SHP77 (cell line): Measurements from ENCODE around the gene TNFSF11.

Experiments
- DNase-seq, 2 experiments: peaks; one replicate each; lab custom pipeline; 2025; lab: John Stamatoyannopoulos, UW

The TNFSF11 gene

DNA sequence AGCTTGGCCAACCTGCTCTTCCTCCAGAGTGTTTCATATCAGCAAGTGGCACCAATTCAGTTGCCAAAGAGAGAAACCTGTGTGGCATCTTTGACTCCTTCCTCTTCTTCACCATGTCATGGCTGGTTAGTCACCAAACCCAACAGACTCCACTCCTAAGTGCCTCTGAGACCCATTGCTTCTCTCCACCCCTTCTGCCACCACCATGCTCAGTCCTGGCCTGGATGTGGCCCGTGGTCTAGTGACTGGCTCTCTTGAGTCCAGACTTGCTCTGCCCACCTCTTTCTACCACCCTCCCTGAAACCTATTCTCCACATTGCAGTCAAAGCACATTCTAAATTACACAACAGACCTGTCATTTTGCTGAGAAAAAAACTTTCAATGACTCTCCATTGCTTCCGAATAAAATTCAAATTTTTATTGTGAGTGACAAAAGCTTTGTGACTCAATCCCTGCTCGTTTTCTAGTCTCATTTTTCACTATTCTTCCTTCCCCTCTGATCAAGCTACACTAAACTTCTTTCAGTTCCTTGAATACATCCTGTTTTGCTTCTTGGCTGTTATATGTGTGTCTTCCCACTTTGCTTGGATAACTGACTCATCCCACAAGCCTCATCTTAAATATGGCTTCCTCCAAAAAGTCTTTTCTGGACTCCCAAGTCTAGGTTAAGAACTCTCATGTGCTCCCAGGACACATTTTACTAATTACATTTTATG lies 12.0 kb upstream of the TNFSF11 start:
- DNase-seq = no peak

DNA sequence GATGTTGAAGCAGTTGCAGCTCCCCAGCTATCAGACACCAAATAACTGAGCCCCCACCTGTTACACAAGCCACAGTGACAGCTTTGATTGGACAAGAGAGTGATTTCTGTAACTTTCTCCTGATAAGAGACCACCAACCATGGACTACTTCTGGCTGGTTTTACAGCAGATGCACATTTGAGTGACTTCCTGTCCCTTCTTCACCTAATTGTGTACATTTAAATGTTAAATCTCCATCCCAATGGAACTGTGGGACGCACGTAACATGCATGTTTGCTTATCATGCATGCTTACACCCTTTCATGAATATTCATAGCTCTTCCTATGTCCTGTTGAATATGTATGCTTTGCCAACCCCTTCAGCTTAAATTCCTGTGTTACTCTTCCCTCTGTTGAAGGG lies 6.0 kb upstream of the TNFSF11 start:
- DNase-seq = no peak

DNA sequence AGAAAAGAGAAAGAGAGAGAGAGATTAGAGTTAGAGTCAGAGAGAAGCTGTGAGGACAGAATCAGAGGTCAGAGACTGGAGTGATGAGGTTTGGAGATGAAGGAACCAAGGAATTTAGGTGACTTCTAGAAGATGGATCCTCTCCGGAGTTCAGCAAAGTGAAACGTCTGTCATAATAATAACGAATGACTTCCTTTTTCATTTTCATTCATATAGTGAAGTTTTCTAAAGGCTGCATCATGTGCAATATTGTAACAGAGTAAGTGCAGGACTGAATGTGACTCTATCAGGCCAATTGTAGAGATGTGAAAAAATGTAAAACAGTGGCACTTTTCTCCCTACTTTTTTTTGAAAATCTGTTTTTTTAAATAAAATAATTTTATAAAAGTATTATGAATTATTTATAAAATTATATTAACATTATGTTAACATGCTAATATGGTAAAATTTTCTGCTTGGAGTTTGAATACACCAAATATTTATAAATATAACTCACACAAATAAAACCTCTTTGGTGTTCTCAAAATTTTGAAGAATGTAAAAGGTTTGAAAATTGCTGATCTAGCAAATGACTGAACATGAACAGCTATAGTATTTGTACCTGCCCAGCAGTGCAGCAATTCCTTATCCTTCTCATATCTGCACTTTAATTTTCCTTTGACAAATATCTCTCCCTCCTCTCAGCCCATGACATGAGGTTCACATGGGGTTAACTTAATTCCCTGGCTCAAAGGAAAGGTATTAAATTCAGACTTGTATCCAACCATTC lies 4.2 kb upstream of the TNFSF11 start:
- no peak for DNase-seq

DNA sequence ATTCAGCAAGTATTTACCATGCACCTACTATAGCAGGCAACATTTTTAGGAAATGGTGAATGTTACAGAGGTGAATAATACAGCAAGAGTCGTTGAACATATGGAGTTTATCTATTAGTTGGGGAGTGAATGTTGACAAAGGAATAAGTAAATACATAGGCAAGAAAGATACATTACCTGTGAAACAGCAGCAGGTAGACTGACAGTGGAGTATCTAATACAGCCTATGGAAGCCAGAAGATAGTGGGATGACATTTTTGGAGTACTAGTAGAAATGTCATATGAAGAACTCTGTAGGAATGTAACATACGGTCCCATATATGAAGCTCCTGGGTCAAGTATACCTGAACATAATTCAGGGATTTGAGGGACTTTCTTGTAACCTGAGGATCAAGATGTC lies 2.1 kb upstream of the TNFSF11 start:
- DNase-seq = no peak

DNA sequence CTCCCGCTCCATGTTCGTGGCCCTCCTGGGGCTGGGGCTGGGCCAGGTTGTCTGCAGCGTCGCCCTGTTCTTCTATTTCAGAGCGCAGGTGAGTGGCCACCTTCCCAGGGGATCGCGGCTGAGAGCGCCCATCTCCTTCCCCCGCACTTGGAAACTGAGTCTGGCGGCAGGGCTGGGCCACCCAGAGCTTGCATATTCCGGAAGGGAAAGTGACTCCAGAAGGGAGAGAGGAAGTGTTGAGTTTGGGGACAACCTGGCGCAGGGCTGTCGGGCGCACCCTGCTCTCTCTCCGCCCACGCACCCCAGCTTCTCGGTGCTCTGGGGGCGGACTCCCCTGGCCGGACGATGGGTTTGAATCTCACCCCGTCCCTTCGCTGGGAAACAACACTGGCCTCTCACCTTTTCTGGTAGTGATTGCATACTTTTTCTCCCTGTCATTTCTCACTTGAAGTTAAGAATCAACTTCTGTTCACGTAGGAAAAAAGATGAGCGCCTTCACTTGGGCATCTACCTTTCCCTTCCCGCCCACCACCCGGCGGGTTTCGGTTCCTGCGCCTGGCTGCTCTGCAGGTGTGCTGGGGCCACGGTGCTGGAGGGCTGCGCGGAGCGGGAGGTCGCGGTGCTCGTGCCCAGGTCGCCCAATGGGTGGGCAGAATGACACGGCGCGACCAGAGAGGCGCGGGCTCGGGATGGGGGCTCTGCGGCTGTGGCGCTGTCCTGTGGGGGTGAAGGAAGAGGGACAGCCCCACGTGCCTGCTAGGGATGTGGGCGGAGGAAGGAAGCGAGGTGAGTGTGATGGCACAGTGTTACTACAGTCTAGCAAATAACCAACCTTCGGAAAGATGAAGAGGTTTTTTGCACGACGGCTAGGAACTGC lies 721 bp downstream of the TNFSF11 start:
- no peak for DNase-seq

DNA sequence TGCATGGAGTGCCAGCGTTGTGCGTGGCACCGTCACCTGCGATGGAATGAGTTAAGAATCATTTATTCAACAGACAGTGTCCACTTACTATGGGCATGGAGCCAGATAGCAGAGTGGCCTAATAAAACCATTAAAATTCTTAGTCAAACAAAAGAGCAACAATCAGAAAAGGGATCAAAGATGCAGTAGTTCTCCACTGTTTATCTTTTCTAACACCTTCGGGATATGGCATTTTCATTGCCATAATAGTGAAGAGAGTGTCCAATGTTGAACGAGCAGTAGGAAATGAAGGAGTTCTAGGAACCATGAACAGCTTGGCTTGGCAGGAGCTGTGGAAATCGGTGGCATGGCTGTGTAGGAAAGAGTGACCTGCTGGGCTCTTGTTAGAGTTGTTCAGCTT lies 2.0 kb downstream of the TNFSF11 start:
- no peak for DNase-seq

DNA sequence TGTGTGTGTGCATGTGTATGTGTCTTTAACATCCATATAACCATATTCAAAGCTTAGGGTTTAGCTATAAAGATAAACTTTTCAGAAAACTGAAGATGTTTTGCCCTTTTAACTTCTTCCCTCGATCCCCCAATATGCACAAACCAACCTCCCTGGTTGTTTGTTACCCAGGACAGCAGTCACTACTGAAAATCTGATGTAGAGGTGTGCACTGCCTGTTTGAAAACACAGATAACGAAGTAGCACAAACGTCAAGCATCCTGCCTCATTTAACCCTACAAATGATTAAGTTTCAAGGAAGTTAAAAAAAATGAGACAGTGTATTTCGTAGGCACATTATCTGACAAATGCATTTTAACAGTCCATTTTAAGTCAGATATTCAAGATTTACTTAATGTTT lies 3.6 kb downstream of the TNFSF11 start:
- no peak for DNase-seq

DNA sequence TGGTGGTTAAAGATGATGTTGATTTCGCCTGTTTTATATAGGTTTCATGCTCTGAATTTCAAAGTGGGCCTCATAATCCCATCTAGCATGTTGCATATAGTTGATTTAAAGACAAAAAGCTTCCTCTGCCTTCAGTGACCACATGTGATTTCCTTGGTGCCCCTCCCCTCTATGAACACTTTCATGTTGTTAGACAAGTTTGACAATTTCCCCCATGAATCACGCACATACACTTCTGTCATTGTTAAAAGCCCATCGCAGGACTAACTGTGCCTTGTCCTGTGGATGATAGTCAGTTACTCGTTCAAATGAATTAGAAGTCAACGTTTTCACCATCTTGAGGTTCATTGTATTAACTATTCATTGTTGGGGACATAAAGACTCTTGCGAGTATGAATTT lies 6.7 kb downstream of the TNFSF11 start:
- no peak for DNase-seq

DNA sequence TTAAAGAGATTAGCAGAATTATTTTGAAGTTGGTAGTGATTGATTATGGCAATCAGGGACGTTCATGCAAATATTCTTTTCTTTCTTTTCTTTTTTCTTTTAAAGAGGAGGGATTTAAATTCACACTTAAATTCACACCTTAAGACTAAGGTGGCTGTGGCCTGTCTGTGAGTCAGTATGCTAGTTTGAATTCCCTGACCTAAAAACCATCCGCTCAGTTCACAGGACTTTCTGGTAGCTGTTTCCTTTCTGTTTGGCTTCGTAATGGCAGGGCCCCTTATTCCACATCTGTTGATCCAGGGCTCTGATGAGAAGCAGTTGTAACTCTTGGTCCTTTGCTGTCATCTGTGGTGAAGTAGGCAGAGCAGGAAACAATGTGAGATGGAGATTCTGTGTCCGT lies 7.5 kb downstream of the TNFSF11 start:
- no peak for DNase-seq

DNA sequence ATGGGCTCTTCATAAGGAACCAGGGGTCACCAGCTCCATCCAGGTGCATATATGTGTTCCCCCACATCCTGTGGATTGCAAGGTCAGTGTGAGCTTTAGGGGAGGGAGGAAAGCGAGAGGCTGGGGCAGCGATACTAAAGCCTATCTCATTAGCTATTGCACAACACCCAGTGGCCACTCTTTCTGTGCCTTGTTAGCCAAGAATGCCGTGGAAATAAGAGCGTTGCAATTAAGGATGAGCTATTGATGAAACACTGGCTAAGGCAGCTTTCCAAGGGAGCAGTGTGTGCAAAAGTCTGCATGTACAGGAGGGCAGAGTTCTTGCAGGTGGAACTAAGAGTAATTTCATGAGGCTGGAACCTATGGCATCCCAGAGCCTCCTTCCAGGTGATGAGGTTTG lies 17.6 kb downstream of the TNFSF11 start:
- no peak for DNase-seq

DNA sequence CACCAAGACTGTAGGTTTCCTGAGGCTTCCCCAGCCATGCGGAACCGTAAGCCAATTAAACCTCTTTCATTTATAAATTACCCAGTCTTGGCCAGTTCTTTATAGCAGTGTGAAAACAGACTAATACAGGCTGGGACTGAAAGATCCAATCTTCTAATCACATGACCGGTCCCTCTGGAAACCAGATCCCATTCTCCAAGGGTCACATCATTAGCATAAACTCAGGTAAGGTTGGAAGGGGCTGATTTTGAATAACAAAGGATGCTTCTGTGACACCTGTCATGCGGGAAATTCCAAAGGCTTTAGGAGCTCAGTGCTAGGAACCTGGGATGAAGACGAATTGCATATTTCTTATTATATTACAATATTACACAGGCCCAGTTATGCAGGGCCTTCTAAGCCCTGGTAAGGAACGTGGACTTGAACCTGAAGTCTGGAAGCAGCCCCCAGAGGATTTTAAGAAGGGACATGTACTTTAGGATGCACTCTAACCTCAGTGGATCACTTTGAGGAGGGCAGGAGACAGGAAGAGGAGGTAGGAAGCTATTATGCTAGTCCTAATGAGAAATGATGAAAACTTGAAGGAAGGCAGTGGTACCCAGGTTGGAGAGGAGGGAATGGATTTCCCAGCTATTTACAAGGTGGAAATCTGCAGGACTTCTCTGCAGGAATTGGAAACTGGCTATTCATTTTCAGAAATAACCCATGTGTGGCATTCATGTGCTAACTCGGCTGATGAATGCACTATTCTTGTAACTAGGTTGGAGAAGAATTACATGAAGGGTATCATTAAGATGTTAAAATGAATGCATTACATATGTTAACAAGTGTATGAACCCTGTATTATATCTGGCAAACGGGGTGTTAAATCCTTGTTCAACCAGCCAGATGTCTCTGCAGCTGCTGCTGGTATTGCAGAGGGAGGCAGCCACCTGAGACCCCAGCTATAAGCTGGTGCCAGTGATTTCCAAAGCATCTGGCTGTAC lies 19.3 kb downstream of the TNFSF11 start:
- DNase-seq = no peak

DNA sequence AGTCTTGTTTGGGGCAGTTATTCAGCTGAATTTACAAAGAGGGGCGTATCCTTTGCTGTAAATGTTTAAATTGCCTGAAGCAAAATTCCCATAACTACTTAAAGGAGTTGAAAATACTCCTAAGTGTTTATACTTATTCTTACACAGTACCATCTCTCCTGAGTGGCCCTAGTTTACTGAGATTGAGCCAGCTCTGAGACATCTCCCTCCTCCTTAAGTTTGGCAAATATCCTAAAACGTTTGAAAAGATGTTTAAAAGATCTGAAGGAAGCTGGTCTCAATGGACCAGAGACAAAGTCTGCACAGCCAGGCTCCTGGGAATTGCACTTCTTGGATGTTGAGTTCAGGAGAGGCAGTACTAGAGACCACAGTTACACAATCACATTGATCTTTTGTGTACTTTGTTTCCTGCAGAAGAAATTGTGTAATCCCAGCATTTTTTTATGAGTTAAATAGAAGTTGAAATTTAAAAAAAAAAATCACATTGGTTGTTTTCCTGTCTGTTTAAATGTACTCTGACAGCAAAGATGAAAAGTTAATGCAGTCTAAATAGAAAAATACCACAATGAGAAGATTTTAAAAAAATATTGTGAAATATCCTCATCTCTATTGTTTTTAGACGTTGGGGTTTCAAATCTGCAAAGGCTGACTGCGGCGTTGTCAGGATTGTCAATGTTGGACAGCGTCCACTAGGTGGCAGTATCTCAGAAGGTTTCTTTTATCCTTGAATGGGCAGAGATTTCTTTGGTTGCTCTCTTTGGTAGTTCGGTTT lies 20.7 kb downstream of the TNFSF11 start:
- DNase-seq = peak; percentile 23 to 29

DNA sequence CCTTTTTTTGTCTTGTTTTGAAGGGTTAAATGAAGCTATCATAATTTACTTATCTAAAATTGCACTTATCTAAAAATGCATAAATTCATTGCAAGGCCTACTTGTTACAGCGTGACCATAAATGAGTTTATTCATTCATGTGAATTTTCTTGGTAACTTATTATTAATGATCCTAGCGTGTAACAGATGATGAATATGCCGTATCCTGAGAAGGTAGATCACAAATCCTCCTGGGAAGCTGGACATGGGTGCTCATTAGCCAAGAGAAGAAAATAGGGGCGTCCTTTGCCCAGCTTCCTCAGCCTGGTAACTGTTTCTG lies 21.3 kb downstream of the TNFSF11 start:
- no peak for DNase-seq

DNA sequence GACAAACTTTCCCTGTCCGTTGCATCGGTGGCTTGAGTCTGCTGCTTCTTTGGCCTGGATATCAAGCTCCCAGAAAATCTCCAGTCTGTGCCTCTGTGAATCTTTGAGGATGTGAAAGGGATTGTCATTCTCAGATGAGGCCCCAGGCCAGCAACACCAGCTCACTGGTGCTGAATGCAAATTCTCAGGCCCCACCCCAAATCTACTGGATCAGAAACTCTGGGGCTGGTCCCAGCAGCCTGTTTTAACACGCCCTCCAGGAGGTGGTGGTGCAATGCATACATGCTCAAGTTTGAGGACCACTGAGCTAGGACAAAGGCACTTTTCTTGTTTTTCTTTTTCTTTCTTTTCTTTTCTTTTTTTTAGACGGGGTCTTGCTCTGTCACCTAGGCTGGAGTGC lies 23.6 kb downstream of the TNFSF11 start:
- DNase-seq = no peak

DNA sequence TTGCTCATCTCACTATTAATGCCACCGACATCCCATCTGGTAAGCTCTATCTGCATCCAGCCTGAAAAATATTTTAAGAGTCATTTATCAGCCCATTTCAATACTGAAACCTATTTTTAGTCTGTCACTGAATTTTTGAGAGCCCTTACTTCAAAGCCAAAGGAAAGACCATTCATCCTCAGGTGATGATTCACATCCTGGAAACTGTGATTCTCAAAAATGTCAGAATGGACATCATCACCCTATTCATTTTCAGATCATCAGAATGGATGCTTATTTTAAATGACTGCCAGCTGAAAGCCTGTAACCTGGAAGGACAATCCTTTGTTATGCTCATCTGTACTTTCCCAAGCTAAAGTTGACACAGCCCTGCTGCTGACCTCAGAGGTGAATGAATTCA lies 27.0 kb downstream of the TNFSF11 start:
- no peak for DNase-seq

DNA sequence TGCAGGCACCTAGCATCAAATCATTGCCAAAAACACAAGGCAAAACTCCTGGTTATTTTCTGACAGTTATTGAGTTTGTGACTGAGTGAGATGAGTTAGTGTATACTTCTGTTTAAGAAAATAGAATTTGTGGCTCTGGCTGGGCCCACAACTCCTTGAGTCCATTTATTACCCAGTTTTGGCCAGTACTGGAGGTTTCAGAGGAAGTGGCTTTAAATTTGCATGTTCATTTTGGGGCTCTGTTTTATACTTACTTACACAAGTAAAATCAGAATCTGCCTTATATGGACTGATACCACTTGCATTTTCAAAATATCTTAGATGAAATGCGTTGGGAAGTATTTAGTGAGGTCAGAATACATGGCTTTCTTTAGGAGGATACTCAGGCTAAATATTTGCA lies 29.0 kb downstream of the TNFSF11 start:
- no peak for DNase-seq

DNA sequence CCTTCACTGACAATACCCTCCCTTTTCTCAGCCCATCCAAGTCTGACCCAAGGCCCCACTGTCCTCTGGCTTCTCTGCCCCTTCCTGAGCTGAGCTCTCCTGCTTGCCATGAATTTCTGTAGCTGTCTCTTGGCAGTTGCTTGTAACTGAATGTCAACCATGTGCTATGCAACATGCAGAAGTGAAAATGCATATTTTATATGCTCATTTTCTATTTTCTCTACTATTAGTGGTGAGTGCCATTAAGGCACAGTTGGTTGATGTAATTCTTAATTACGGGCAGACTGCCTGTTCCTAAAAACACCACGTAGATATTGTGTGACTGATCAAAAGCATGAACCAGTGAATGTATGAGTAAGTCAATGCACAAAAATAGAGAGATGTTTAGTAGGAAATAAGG lies 29.6 kb downstream of the TNFSF11 start:
- no peak for DNase-seq

DNA sequence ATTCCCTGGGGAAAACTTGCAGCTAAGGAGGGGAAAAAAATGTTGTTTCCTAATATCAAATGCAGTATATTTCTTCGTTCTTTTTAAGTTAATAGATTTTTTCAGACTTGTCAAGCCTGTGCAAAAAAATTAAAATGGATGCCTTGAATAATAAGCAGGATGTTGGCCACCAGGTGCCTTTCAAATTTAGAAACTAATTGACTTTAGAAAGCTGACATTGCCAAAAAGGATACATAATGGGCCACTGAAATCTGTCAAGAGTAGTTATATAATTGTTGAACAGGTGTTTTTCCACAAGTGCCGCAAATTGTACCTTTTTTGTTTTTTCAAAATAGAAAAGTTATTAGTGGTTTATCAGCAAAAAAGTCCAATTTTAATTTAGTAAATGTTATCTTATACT lies 33.6 kb downstream of the TNFSF11 start:
- DNase-seq = no peak

DNA sequence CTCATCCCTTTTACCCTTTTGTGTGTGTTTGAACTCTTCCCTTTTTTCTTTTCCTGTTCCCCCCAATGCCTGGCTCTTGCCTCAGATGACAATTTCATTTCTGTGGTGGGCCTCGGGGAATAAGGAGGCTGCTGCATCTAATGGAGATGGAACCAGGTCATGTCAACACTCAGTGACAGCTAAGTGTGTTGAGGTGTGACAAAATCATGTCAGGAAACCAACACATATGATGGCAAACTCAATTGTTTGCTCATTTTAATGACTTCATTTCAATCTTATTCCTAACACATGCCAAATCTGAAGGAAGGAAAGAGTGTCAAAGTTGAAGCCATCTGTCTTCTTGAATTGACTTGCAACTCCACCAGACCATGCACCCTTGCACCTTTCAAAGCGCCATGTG lies 36.7 kb downstream of the TNFSF11 start:
- DNase-seq = no peak

DNA sequence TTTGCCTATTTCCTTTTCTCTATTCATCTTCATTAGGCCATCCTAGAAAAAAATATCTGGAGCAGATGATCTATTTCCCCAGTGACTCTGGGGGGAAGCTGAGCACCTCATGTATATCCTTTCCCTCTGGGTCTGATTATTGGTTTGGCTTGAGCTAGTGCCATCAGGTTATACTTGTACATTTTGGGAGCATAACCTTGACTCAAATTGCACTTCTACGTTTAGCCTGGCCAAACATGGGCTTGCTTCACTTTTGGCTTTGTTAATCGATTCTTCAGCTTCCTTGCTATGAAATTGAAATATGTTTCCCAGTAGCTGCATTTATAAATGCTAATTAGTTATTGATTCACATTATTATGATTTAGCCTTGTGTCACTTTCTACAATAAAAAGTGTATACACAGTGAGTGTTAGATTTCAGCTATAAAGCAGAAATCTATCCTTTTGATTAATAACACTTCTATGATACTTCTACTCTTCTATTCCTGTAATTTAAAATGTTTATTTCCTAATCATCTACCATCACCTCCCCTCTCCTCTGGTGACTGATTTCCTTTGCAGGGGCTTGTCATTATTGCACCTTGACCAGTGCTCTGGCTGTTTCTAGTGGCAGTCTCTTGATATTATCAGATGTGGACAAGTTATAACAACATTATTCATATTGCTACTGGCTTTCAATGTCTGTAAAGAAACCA lies 37.3 kb downstream of the TNFSF11 start:
- DNase-seq = no peak
